ENCODE measurements around the gene LAMC3. TPM values are rescaled to one million over a fixed set of nuclear protein-coding genes. Genes with fewer than 3 reads are reported as not detected.

Gene LAMC3
- total RNA-seq, 1 donor = not detected

DNA sequence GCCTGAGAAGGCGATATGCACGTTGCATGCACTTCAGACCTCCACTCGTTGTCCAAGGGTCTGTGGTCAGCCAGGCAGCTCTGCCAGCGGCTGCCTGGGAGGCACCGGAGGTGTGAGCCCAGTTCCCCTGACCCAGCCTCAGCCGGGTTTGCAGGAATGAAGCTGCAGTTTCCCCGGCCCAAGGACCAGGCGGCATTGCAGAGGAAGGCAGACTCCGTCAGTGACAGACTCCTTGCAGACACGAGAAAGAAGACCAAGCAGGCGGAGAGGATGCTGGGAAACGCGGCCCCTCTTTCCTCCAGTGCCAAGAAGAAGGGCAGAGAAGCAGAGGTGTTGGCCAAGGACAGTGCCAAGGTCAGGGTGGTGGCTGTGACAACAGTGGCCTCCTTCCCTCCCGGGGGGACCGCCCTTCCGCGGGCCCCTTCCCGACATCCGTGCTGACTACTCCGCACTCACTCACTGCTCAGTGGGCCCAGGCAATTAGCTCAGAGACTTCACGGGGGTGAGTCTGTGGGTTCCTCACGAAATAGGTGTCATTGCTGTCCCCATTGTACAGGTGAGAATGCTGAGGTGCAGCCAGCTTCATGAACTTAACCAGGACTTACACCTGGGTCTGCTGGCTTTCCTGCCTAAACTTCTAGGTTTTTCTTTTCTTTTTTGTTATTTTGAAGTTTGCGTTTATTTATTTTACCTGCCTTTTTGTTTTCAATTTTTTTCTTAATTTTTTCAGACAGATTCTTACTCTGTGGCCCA, 76.6 kb downstream of the LAMC3 start:
- no peak for DNase-seq (ENCODE audit: low read depth)
- no peak overlapping the region for H3K4me3 ChIP-seq (ENCODE audit: low read depth, low read length)
- TF ChIP-seq CTCF (IDR thresholded peaks at IDR 0.05; ENCODE audit: insufficient read depth, low read length) = no peak

DNA sequence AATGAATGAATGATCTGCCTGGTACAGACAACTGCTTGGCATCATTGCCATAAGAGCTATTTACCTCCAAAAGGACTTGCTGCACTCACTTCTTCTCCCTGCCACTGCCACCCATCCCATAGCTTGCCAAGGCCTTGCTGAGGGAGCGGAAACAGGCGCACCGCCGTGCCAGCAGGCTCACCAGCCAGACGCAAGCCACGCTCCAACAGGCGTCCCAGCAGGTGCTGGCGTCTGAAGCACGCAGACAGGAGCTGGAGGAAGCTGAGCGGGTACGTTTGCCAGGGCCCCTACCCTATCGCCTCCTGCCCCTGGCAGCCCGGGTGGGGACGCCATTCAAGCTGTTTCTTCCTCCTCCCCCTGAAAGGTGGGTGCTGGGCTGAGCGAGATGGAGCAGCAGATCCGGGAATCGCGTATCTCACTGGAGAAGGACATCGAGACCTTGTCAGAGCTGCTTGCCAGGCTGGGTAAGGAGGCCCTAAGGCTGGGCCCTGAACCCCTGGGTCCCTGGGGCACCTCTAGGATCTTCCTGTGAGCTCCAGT, 78.5 kb downstream of the LAMC3 start:
- no peak for DNase-seq (ENCODE audit: low read depth)
- no peak for TF ChIP-seq CTCF (IDR thresholded peaks at IDR 0.05; ENCODE audit: insufficient read depth, low read length)
- H3K4me3 ChIP-seq (ENCODE audit: low read depth, low read length) = no peak overlapping the region

DNA sequence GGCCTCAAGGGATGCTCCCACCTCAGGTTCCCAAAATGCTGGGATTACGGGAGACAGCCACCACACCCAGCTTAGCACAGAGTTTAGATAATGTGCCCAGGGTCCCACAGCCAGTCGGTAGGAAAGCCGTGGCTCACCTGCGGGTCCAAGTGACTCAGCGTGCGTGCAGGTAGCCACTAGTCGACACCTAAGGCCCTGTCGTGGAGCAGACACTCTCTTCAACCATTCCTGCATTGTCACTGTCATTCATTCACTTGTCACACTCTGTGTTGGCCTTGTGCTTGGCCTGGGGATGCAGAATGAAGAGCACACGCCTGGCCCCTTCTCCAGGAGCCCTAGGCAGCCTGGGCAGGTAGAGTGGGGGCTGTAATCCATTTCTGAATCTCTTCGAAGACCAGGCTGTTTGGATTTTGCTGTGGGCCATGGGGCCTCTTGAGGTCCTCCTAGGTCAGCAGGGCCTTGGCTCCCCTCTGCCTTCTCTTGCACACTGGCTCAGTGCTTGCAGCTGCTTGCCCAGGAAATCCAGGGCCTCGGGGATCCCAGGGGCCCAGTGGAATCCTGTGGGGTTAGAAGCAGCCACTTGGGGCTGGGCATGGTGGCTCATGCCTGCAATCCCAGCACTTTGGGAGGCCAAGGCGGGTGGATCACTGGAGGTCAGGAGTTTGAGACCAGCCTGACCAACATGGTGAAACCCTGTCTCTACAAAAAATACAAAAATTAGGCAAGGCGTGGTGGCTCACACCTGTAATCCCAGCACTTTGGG, 81.2 kb downstream of the LAMC3 start:
- no peak for DNase-seq (ENCODE audit: low read depth)
- TF ChIP-seq CTCF (IDR thresholded peaks at IDR 0.05; ENCODE audit: insufficient read depth, low read length) = no peak
- no peak overlapping the region for H3K4me3 ChIP-seq (ENCODE audit: low read depth, low read length)

DNA sequence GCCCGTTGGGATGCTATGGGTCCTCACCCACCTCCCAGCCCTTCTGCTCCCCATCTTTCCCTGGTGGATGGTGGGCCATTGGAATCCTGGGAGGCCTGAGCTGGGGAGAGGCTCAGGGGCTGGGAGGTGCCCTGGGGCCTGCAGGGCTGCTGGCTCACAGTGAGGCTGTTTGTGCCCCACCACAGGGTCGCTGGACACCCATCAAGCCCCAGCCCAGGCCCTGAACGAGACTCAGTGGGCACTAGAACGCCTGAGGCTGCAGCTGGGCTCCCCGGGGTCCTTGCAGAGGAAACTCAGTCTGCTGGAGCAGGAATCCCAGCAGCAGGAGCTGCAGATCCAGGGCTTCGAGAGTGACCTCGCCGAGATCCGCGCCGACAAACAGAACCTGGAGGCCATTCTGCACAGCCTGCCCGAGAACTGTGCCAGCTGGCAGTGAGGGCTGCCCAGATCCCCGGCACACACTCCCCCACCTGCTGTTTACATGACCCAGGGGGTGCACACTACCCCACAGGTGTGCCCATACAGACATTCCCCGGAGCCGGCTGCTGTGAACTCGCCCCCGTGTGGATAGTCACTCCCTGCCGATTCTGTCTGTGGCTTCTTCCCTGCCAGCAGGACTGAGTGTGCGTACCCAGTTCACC, 82.5 kb downstream of the LAMC3 start:
- H3K4me3 ChIP-seq (ENCODE audit: low read depth, low read length) = no peak overlapping the region
- no peak for TF ChIP-seq CTCF (IDR thresholded peaks at IDR 0.05; ENCODE audit: insufficient read depth, low read length)
- no peak for DNase-seq (ENCODE audit: low read depth)

GRCh38 chr9:131092030-131092429, 83.1 kb downstream of the LAMC3 start:
- H3K4me3 ChIP-seq (ENCODE audit: low read depth, low read length) = no peak overlapping the region
- DNase-seq (ENCODE audit: low read depth) = no peak
- TF ChIP-seq CTCF (IDR thresholded peaks at IDR 0.05; ENCODE audit: insufficient read depth, low read length) = no peak

GRCh38 chr9:131092548-131093440, 83.8 kb downstream of the LAMC3 start:
- H3K4me3 ChIP-seq (ENCODE audit: low read depth, low read length) = no peak overlapping the region
- DNase-seq (ENCODE audit: low read depth) = no peak
- no peak for TF ChIP-seq CTCF (IDR thresholded peaks at IDR 0.05; ENCODE audit: insufficient read depth, low read length)
